SU-DHL-6 (cell line): ENCODE results near the gene KIRREL2.

Experiments used
- H2AFZ ChIP-seq: fragments of 200-600 bp; sonication (generic); 2 replicates; pipeline ENCODE4 v1.6.1; 2014; ENCODE audit warnings: low read depth, mild to moderate bottlenecking, moderate library complexity, mixed read lengths, antibody characterized with exemption, low read length; ENCODE audit not compliant: severe bottlenecking
- H3F3A ChIP-seq: fragments of 200-600 bp; shearing (Covaris generic); 2 replicates; pipeline ENCODE4 v1.6.0; 2016; ENCODE audit warnings: antibody characterized with exemption, mild to moderate bottlenecking; ENCODE audit not compliant: insufficient read depth
- H3K27ac ChIP-seq: fragments of 200-600 bp; sonication (generic); 2 replicates; pipeline ENCODE4 v1.5.1; 2016; ENCODE audit warnings: low read depth, mild to moderate bottlenecking, low read length, moderate library complexity, mixed read lengths
- H3K27me3 ChIP-seq: fragments of 200-600 bp; sonication (generic), shearing (Covaris generic); 2 replicates; pipeline ENCODE4 v1.6.0; 2014; ENCODE audit warnings: mild to moderate bottlenecking, low read length
- H3K36me3 ChIP-seq: fragments of 200-600 bp; sonication (generic); 2 replicates; pipeline ENCODE4 v1.6.1; 2014; ENCODE audit warnings: mild to moderate bottlenecking, low read length, mixed read lengths
- H3K4me2 ChIP-seq: fragments of 300-600, 200-600 bp; shearing (Covaris generic), sonication (generic); 2 replicates; pipeline ENCODE4 v1.6.0; 2014; ENCODE audit warnings: low read length, low read depth, mild to moderate bottlenecking; ENCODE audit not compliant: poor library complexity, severe bottlenecking
- H3K4me3 ChIP-seq: fragments of 200-600 bp; sonication (generic); 2 replicates; pipeline ENCODE4 v1.5.1; 2014; ENCODE audit warnings: antibody characterized with exemption, low read length, mild to moderate bottlenecking, mixed read lengths; ENCODE audit not compliant: insufficient read depth, poor library complexity, severe bottlenecking
- H3K79me2 ChIP-seq: fragments of 200-600 bp; sonication (generic); 2 replicates; pipeline ENCODE4 v1.6.1; 2014; ENCODE audit warnings: mild to moderate bottlenecking, low read length, moderate library complexity; ENCODE audit not compliant: insufficient read depth
- H3K9ac ChIP-seq: fragments of 200-600 bp; sonication (generic); 2 replicates; pipeline ENCODE4 v1.7.0; 2014; ENCODE audit warnings: mild to moderate bottlenecking, low read length
- H3K9me2 ChIP-seq: fragments of 200-600 bp; sonication (generic); replicated peaks from 2 replicates; pipeline ENCODE4 v1.6.1; 2014; ENCODE audit warnings: low read length; ENCODE audit not compliant: insufficient read depth
- H3K9me3 ChIP-seq: fragments of 200-600 bp; sonication (generic); 2 replicates; pipeline ENCODE4 v1.6.1; 2014; ENCODE audit warnings: low read length, mixed read lengths; ENCODE audit not compliant: insufficient read depth
- H4K20me1 ChIP-seq: fragments of 200-600 bp; sonication (generic); 2 replicates; pipeline ENCODE4 v1.6.1; 2014; ENCODE audit warnings: low read depth, mild to moderate bottlenecking, antibody characterized with exemption, low read length, moderate library complexity, mixed read lengths
- CTCF ChIP-seq: fragments of 200-600 bp; sonication (generic); IDR thresholded peaks from one replicate; pipeline ENCODE4 v1.5.1; 2017; ENCODE audit warnings: antibody characterized with exemption, mild to moderate bottlenecking, low read length, moderate library complexity; ENCODE audit not compliant: insufficient read depth, poor library complexity, severe bottlenecking
- EZH2phosphoT487 ChIP-seq: fragments of 200-600 bp; sonication (generic), shearing (Covaris generic); conservative IDR thresholded peaks from 2 replicates; pipeline ENCODE4 v1.6.1; 2018; ENCODE audit warnings: mild to moderate bottlenecking, antibody characterized with exemption, low read length, moderate library complexity, mixed read lengths

The KIRREL2 gene

GRCh38 chr19:35845215-35846037, 11.3 kb upstream of the KIRREL2 start:
- Histone ChIP-seq H3K36me3 (no peaks in the 10 kb centered on the region), H3K4me3 (no peak overlapping the region), H3K9me3 (no peaks in the 10 kb centered on the region), H3K27me3 (no peaks in the 10 kb centered on the region), H3K9me2 (no peaks in the 10 kb centered on the region), H3K79me2 (no peaks in the 10 kb centered on the region), H2AFZ (no peak overlapping the region), H3F3A (no peaks in the 10 kb centered on the region), H4K20me1 (no peaks in the 10 kb centered on the region), H3K4me2 (no peak overlapping the region), H3K27ac (no peak overlapping the region), H3K9ac (no peak overlapping the region)
- TF ChIP-seq CTCF: no peak
- no peak for TF ChIP-seq EZH2phosphoT487

DNA sequence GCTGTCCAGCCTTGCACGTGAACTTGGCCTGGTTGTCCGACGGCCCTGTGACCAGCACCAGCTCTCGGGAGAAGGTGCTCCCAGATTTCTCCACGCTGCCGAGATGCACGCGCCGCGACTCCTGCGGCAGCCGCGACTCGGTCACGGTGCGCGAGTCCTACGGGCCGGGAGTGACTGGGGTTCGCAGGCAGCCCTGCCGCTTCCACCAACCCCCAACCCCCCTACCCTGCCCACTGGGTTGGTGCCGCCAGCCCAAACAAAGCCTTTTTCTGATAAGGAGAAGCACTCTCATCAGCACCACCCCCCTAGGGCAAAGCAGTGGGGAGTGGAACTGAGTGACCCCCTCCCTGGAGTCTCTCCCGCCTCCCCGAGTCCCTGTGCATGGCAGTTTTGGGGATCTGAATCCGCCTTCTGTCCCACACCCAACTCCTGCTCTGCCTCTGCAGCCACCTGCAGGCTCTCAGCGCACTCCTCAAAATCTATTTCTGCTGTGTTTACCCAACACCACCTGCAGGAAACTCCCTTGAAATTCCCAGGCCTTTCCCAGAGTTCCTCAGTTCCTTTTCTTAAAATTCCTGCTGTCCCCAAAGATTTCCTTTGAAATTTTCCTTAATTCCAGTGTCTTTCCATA, 10.6 kb upstream of the KIRREL2 start:
- Histone ChIP-seq H3K4me2 (no peak overlapping the region), H3F3A (no peaks in the 10 kb centered on the region), H4K20me1 (no peaks in the 10 kb centered on the region), H3K9ac (no peak overlapping the region), H3K79me2 (no peaks in the 10 kb centered on the region), H3K9me3 (no peaks in the 10 kb centered on the region), H3K27ac (no peak overlapping the region), H3K36me3 (no peaks in the 10 kb centered on the region), H2AFZ (no peak overlapping the region), H3K4me3 (no peak overlapping the region), H3K27me3 (no peaks in the 10 kb centered on the region), H3K9me2 (no peaks in the 10 kb centered on the region)
- TF ChIP-seq EZH2phosphoT487: no peak
- TF ChIP-seq CTCF: no peak

- Histone ChIP-seq H3K9me2 (no peaks in the 10 kb centered on the region), H3K4me3 (no peak overlapping the region), H3K4me2 (no peak overlapping the region), H3K27ac (no peak overlapping the region), H2AFZ (no peak overlapping the region), H3F3A (no peaks in the 10 kb centered on the region), H3K27me3 (no peaks in the 10 kb centered on the region), H3K36me3 (no peaks in the 10 kb centered on the region), H3K9me3 (no peaks in the 10 kb centered on the region), H4K20me1 (no peaks in the 10 kb centered on the region), H3K79me2 (no peaks in the 10 kb centered on the region), H3K9ac (no peak overlapping the region)
- TF ChIP-seq CTCF (no peak), EZH2phosphoT487 (no peak)
Measured at GRCh38 chr19:35847911-35848310, 8.8 kb upstream of the KIRREL2 start.
